ENCODE data around the gene MAP9. TPM values are rescaled to one million over a fixed set of nuclear protein-coding genes. Genes with fewer than 3 reads are reported as not detected.

The MAP9 gene
- polyA plus RNA-seq, 1 of the 3 experiments (the other 2 are of a cell fraction) = 4.1 TPM

DNA sequence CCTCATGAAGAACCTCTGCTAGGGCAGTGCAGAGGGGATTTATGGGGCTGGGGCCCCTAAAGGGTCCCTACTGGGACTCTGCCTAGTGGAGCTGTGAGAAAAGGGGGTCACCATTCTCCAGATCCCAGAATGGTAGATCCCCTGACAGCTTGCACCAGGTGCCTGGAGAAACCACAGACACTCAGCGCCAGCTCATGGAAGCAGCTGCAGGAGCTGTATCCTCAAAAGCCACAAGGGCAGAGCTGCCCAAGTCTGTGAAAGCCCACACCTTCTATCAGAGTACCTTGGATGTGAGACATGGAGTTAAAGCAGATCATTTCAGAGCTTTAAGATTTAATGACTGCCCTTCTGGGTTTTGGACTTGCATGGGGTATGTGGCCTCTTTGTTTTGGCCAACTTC is 38.6 kb downstream of the MAP9 start:
- no peak for DNase-seq
- TF ChIP-seq MAX (IDR thresholded peaks at IDR 0.05; ENCODE audit: low read depth) = no peak
- no peak for TF ChIP-seq GATA2 (CRISPR knock-in tag; IDR thresholded peaks at IDR 0.05)
- TF ChIP-seq, protein P1, sequence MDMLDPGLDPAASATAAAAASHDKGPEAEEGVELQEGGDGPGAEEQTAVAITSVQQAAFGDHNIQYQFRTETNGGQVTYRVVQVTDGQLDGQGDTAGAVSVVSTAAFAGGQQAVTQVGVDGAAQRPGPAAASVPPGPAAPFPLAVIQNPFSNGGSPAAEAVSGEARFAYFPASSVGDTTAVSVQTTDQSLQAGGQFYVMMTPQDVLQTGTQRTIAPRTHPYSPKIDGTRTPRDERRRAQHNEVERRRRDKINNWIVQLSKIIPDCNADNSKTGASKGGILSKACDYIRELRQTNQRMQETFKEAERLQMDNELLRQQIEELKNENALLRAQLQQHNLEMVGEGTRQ (IDR thresholded peaks at IDR 0.05; ENCODE audit: borderline replicate concordance, low read depth, low read length) = no peak
- TF ChIP-seq RAD21 (IDR thresholded peaks at IDR 0.05; ENCODE audit: low read length) = no peak
- no peak for TF ChIP-seq RXRA (IDR thresholded peaks at IDR 0.05; ENCODE audit: borderline replicate concordance, low read depth)
- CTCF ChIA-PET = no interaction called here
- Histone ChIP-seq H3K36me3 (replicated peaks in 1 of 2; ENCODE audit: control insufficient read depth in 1 of 2, insufficient read depth in 2 of 2, low read length in 1 of 2) (peaks cover 0 to 3% of the 10 kb centered on the region in 2 experiments), H2AFZ (ENCODE audit: low read depth) (no peak overlapping the region), H3K4me1 (ENCODE audit: control insufficient read depth in 1 of 2, insufficient read depth in 2 of 2, low read depth in 1 of 2, low read length in 1 of 2) (no peaks in the 10 kb centered on the region), H3K27me3 (ENCODE audit: insufficient read depth) (no peaks in the 10 kb centered on the region), H4K20me1 (ENCODE audit: insufficient read depth) (no peaks in the 10 kb centered on the region), H3K9me3 (no peaks in the 10 kb centered on the region), H3K9me2 (no peaks in the 10 kb centered on the region), H3K9ac (no peak overlapping the region), H3K4me3 (ENCODE audit: low read depth in 2 of 2, low read length in 1 of 2) (no peak overlapping the region), H3K4me2 (no peak overlapping the region), H3K27ac (ENCODE audit: low read depth in 2 of 2, low read length in 1 of 2) (no peak overlapping the region), H3F3A (replicated peaks; ENCODE audit: insufficient read depth) (peaks cover 9% of the 10 kb centered on the region), H3K79me2 (ENCODE audit: insufficient read depth) (no peaks in the 10 kb centered on the region)
- WGBS (ENCODE audit: low lambda C conversion rate) = no CpG with 5 or more reads among the region's 1 CpG
- POLR2A ChIA-PET = no interaction called here

- Histone ChIP-seq H3K4me2 (no peak overlapping the region), H3K9me3 (no peaks in the 10 kb centered on the region), H3K79me2 (ENCODE audit: insufficient read depth) (no peaks in the 10 kb centered on the region), H3K4me1 (ENCODE audit: control insufficient read depth in 1 of 2, insufficient read depth in 2 of 2, low read depth in 1 of 2, low read length in 1 of 2) (no peaks in the 10 kb centered on the region), H4K20me1 (ENCODE audit: insufficient read depth) (no peaks in the 10 kb centered on the region), H3F3A (replicated peaks; ENCODE audit: insufficient read depth) (no peaks in the 10 kb centered on the region), H3K27me3 (ENCODE audit: insufficient read depth) (no peaks in the 10 kb centered on the region), H2AFZ (ENCODE audit: low read depth) (no peak overlapping the region), H3K9me2 (no peaks in the 10 kb centered on the region), H3K9ac (no peak overlapping the region), H3K4me3 (ENCODE audit: low read depth in 2 of 2, low read length in 1 of 2) (no peak overlapping the region), H3K36me3 (replicated peaks in 1 of 2; ENCODE audit: control insufficient read depth in 1 of 2, insufficient read depth in 2 of 2, low read length in 1 of 2) (no peaks in the 10 kb centered on the region), H3K27ac (ENCODE audit: low read depth in 2 of 2, low read length in 1 of 2) (no peak overlapping the region)
- TF ChIP-seq TEAD4 (IDR thresholded peaks at IDR 0.05; ENCODE audit: borderline replicate concordance, insufficient read depth) (no peak), GATA2 (CRISPR knock-in tag; IDR thresholded peaks at IDR 0.05) (no peak), CHD2 (IDR thresholded peaks at IDR 0.05; ENCODE audit: low read length, partially characterized antibody) (no peak), EP300 (IDR thresholded peaks at IDR 0.05; ENCODE audit: borderline replicate concordance in 1 of 2, low read depth in 1 of 2, low read length in 1 of 2) (no peak), FOSL2 (IDR thresholded peaks at IDR 0.05; ENCODE audit: borderline replicate concordance, low read depth) (no peak), FOXJ3 (CRISPR knock-in tag; IDR thresholded peaks at IDR 0.05) (no peak), RAD21 (IDR thresholded peaks at IDR 0.05; ENCODE audit: low read length) (no peak)
- POLR2A ChIA-PET = no interaction called here
- no peak for DNase-seq
- CTCF ChIA-PET = no interaction called here
- WGBS (ENCODE audit: low lambda C conversion rate) = 74% methylated on average over 3 of the region's 3 CpGs
Observed at GRCh38 chr4:155336242-155336641, 40.5 kb downstream of the MAP9 start.

DNA sequence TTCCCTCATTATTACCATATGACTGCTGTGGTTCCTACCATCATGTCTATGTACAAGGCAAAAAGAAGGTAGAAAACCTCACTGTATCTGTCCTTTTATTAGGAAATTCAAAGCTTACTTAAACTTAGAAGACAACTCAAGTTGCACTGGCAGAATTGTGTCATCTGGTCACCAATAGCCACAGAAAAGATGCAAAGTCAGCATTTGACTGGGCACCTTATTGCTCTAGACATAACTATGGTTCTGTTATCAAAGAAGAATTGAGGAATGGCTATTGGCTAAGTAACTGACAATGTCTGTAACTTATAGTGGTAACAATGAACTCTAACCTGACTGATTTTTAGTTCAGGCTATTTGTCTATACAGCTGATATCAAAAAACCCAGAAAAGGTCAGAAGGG is 45.3 kb downstream of the MAP9 start:
- no peaks in the 10 kb centered on the region for H3F3A ChIP-seq (replicated peaks; ENCODE audit: insufficient read depth)
- POLR2A ChIA-PET = no interaction called here
- no peak overlapping the region for H2AFZ ChIP-seq (ENCODE audit: low read depth)
- CTCF ChIA-PET = no interaction called here
- no peaks in the 10 kb centered on the region for H3K9me2 ChIP-seq
- H3K9ac ChIP-seq = no peak overlapping the region
- H4K20me1 ChIP-seq (ENCODE audit: insufficient read depth) = no peaks in the 10 kb centered on the region
- no peaks in the 10 kb centered on the region for H3K27me3 ChIP-seq (ENCODE audit: insufficient read depth)
- H3K27ac ChIP-seq (ENCODE audit: low read depth in 2 of 2, low read length in 1 of 2) = no peak overlapping the region
- H3K4me2 ChIP-seq = no peak overlapping the region
- no peak for TF ChIP-seq NFIC (IDR thresholded peaks at IDR 0.05; ENCODE audit: borderline replicate concordance)
- TF ChIP-seq, protein P2, sequence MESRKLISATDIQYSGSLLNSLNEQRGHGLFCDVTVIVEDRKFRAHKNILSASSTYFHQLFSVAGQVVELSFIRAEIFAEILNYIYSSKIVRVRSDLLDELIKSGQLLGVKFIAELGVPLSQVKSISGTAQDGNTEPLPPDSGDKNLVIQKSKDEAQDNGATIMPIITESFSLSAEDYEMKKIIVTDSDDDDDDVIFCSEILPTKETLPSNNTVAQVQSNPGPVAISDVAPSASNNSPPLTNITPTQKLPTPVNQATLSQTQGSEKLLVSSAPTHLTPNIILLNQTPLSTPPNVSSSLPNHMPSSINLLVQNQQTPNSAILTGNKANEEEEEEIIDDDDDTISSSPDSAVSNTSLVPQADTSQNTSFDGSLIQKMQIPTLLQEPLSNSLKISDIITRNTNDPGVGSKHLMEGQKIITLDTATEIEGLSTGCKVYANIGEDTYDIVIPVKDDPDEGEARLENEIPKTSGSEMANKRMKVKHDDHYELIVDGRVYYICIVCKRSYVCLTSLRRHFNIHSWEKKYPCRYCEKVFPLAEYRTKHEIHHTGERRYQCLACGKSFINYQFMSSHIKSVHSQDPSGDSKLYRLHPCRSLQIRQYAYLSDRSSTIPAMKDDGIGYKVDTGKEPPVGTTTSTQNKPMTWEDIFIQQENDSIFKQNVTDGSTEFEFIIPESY (IDR thresholded peaks at IDR 0.05; ENCODE audit: borderline replicate concordance, low read depth) = no peak
- H3K4me1 ChIP-seq (ENCODE audit: control insufficient read depth in 1 of 2, insufficient read depth in 2 of 2, low read depth in 1 of 2, low read length in 1 of 2) = no peaks in the 10 kb centered on the region
- no peak overlapping the region for H3K4me3 ChIP-seq (ENCODE audit: low read depth in 2 of 2, low read length in 1 of 2)
- H3K79me2 ChIP-seq (ENCODE audit: insufficient read depth) = no peaks in the 10 kb centered on the region
- no peaks in the 10 kb centered on the region for H3K9me3 ChIP-seq
- no peak for DNase-seq
- H3K36me3 ChIP-seq (replicated peaks in 1 of 2; ENCODE audit: control insufficient read depth in 1 of 2, insufficient read depth in 2 of 2, low read length in 1 of 2) = no peaks in the 10 kb centered on the region
